ENCODE results near the gene LIX1L. TPM values are rescaled to one million over a fixed set of nuclear protein-coding genes. Genes with fewer than 3 reads are reported as not detected.
"Not testable (repeated sequence)": the region's sequence is repeated elsewhere in the genome, so short reads cannot be mapped to it uniquely, and the experiment has no call there.

LIX1L gene
- total RNA-seq, 1 donor from 2014 or later = 25.0 TPM

GRCh38 chr1:145927916-145928643 lies 29.7 kb downstream of the LIX1L start:
- Histone ChIP-seq H3K4me1 (peaks cover 25% of the 10 kb centered on the region), H3K27me3 (no peaks in the 10 kb centered on the region), H3K4me3 (peak overlapping the region; percentile 75 to 78), H3K27ac (peak overlapping the region; percentile 92), H3K9me3 (no peaks in the 10 kb centered on the region), H3K36me3 (peaks cover 0 to 19% of the 10 kb centered on the region in 2 donors)
- intact Hi-C loops (cut with DNase I) = no loop called here
- TF ChIP-seq POLR2AphosphoS5 (IDR thresholded peaks at IDR 0.05; ENCODE audit: insufficient read depth in 1 of 2, low read depth in 1 of 2) (no peak), CTCF (IDR thresholded peaks at IDR 0.05) (no peak), POLR2A (IDR thresholded peaks at IDR 0.05) (no peak)
- DNase-seq (ENCODE audit: extremely low spot score in 2 of 2) = no peak

DNA sequence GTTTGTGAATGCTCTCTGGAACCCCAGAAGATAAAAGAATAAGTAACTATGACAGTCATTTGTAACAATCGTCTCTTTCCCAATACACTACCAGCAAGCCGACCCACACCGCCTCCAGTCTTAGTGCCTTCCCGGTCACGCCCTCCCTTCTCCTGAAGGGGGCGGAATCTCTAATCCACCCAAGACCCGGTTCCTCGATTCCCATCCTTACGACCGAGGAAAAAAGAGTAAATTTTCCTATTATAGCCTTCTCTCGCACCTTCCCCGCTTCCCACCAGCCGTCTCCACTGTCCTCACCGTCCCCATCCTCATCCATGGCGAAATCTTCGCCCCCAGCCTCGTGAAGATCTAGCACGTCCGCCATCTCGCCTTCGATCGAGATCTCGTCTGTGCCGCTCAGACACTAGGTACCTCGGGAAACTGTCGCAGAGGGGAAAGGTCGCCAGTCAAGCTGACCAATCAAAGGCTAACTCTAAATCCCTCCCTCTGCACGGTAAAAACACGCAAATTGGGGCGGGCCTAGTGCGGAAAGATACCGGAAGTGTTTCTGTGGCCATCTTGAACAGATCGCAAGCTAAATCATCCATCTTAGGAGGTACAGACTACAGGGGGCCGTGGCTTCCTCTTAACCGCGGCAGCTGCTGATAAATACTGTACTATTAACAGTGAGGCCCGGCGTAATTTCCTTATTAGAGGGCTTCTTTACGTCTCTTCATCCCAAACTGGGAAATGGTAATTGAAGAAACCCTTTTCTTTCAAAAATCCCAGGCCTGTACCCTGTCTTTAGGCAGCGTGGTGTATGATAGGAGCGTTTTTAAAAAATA lies 30.5 kb downstream of the LIX1L start, which contains the start of gene RBM8A:
RBM8A (minus strand) TSS at position 422 of the 824 bp plus-strand sequence; CDS start at position 364, 58 bp downstream.
- Histone ChIP-seq H3K9me3 (no peaks in the 10 kb centered on the region), H3K27me3 (no peaks in the 10 kb centered on the region), H3K4me1 (peaks cover 25% of the 10 kb centered on the region), H3K36me3 (peaks cover 0 to 21% of the 10 kb centered on the region in 2 donors), H3K27ac (peak within 1 kb of the TSS; percentile 92), H3K4me3 (peak within 1 kb of the TSS; percentile 75 to 78)
- peak in 1 of 2 donors; percentile 99 for DNase-seq (ENCODE audit: extremely low spot score in 2 of 2)
- TF ChIP-seq POLR2AphosphoS5 (IDR thresholded peaks at IDR 0.05; ENCODE audit: insufficient read depth in 1 of 2, low read depth in 1 of 2) = peak; percentile 99 to 100
- TF ChIP-seq CTCF (IDR thresholded peaks at IDR 0.05) = peak; percentile 47 to 74 (median 66)
- TF ChIP-seq POLR2A (IDR thresholded peaks at IDR 0.05) = peak in 1 of 2 donors; percentile 95
- intact Hi-C loops (cut with DNase I) = no loop called here

- Histone ChIP-seq H3K4me1 (peaks cover 25% of the 10 kb centered on the region), H3K27ac (peak overlapping the region; percentile 92), H3K9me3 (no peaks in the 10 kb centered on the region), H3K36me3 (peaks cover 0 to 21% of the 10 kb centered on the region in 2 donors), H3K27me3 (no peaks in the 10 kb centered on the region), H3K4me3 (peak overlapping the region; percentile 75 to 78)
- no peak for DNase-seq (ENCODE audit: extremely low spot score in 2 of 2)
- TF ChIP-seq POLR2A (IDR thresholded peaks at IDR 0.05) (no peak), CTCF (IDR thresholded peaks at IDR 0.05) (no peak), POLR2AphosphoS5 (IDR thresholded peaks at IDR 0.05; ENCODE audit: insufficient read depth in 1 of 2, low read depth in 1 of 2) (no peak)
- intact Hi-C loops (cut with DNase I) = no loop called here
Measured at GRCh38 chr1:145926686-145927062, 31.1 kb downstream of the LIX1L start.

DNA sequence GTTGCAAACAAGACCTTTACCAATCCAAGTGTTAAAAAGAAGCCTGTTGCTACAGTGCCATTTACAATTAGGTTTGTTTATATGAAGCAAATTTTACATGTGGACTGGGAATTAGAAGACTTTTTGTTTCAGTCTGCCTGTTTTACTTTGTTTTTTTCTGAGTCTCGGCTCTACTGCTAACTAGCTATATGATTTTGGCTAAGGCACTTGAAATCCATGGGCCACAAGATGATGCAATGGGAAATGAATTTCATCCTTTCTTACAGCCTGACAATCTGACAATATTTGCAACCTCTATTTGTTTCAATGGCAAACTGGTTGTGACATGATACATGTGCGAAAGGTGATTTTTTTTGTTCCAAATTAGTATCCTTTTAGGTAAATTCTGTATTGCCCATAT lies 35.6 kb downstream of the LIX1L start:
- peaks cover 34% of the 10 kb centered on the region for H3K4me1 ChIP-seq
- H3K27ac ChIP-seq = no peak overlapping the region
- H3K27me3 ChIP-seq = no peaks in the 10 kb centered on the region
- TF ChIP-seq POLR2A (IDR thresholded peaks at IDR 0.05) (no peak), POLR2AphosphoS5 (IDR thresholded peaks at IDR 0.05; ENCODE audit: insufficient read depth in 1 of 2, low read depth in 1 of 2) (no peak)
- no peak overlapping the region for H3K4me3 ChIP-seq
- DNase-seq (ENCODE audit: extremely low spot score in 2 of 2) = no peak
- H3K36me3 ChIP-seq = peaks cover 0 to 21% of the 10 kb centered on the region in 2 donors
- intact Hi-C loops (cut with DNase I) = no loop called here
- H3K9me3 ChIP-seq = no peaks in the 10 kb centered on the region

- H3K9me3 ChIP-seq; H3K27me3 ChIP-seq; intact Hi-C loops (cut with DNase I); H3K27ac ChIP-seq; DNase-seq (ENCODE audit: extremely low spot score in 2 of 2): not testable (repeated sequence)
- H3K36me3 ChIP-seq = peaks cover 0 to 18% of the 10 kb centered on the region in 2 donors
- peaks cover 31% of the 10 kb centered on the region for H3K4me1 ChIP-seq
- peak overlapping the region in 1 of 2 donors; percentile 97 for H3K4me3 ChIP-seq
Measured at GRCh38 chr1:145920297-145920696, 37.5 kb downstream of the LIX1L start.

All from vagina (tissue), 2 donors.